Hepatic stellate cell (primary cell): ENCODE results near the gene GMPR.

Experiments used
- DNase-seq: peaks from one replicate; pipeline ENCODE4 v3.0.0; 2011; ENCODE audit warnings: low spot score

GMPR gene

DNA sequence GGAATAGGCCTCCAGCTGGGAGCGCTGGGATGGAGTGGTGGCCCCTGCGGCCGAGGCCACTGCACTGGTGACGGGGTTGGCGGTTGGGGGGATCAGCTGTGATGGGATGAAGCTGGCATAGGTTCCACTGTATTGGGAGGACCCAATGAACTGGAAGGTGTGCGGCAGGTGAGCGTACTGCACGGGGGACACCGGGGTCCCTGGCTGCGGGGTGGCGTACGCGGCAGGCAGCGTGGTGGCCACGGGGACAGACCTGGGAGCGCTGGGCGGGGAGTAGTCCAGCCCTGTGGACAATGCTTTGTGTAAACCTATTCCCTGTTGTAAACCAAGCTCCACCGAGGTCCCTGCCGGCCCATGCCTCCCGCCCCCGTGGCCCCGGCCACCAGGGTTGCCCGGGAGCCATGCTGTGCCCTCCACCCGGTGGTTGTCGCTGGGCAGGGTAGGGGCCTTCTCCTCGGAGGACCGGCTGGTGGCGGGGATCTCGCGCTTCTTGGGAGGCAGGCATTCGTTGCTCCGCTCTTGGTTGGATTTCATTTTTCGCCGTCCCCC lies 89.5 kb downstream of the GMPR start:
- no peak for DNase-seq

DNA sequence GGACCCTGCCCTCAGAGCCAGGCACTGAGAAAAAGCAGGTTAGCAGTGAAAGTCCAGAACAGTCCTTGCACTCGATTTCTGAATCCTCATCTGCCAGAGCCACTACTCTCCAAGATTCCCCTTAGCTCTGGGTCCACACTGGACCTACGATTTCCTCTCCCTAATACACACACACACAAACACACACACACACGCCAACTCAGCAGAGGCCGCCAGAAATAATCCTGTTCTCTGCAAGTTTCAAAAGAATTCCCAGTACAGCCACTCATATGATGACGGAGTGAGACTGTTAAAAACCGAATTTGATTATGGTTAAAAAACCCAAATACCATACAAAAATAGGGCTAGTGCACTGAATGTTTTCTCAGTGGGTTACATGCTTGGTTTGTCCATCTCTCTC lies 90.8 kb downstream of the GMPR start:
- DNase-seq, result no peak

DNA sequence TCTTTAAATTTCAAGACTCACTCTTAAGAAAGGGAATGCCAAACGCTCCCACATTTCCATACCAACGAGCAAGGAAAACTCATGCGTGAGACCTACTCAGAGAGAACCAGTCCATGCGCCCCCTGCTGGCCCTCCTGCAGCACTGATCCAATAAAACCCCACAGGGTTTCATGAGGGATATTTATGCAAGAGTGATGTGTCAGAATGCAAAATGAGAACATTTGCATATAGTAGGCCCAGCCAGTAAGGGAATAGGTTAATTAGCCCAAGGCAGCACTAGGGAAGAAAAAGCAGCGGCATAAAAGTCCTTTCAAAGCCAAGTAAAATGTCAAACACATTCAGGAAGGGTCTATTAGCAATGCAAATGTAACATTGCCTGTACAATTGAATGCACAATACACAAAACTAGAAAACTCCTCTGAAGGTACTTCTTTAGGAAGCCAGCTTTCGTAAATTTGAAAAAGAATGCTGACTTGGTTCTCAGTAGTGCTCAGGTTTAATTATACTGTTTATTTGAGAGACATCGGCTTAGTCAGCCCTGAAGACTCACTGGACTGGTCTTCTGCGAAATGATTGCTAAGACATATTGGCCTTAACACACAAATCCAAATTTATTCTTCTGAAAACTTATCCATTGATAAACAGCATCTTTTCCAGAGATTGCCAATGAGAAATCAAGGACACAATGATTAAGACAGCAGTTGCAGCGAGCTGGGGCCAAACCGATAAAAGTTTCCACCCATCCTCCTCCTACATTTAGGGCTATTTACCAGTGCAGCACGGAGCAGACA lies 93.2 kb downstream of the GMPR start:
- peak; percentile 71 for DNase-seq

DNA sequence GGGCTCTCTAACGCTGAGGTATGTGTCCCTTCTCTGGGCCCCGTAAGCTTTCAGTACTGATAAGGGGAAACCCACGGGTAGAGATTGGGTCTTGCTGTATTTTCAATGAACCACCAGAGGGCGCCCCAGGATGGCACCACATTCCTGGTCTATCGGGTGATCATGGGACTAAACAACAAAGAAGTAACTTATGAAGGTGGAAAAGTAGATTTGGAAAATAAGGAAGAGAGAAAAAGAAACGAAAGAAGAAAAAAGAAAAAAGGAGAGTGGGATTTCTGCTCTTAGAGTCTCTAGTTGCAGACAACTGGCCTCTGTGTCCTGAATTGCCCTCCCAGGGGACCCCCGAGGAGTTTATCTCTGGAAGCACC lies 93.8 kb downstream of the GMPR start:
- peak; percentile 67 for DNase-seq

DNA sequence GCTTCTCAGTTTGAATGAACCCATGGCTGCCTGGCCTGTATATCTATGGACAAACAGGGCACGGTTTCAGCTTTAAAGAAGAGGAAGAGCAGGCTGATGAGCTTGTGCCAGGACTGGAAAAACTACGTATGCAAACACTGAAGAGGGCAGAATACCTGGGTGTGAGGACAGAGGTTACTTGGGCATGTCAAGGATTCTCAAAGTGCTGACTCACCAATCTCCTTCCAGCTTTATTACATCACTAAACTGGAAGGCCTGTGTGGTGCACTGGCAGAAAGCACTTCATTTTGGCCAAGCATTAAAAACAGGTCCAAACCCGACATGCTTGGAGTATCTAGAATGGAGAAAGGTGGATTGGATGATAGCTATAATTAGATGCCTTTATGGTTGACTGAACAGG lies 95.2 kb downstream of the GMPR start:
- no peak for DNase-seq

DNA sequence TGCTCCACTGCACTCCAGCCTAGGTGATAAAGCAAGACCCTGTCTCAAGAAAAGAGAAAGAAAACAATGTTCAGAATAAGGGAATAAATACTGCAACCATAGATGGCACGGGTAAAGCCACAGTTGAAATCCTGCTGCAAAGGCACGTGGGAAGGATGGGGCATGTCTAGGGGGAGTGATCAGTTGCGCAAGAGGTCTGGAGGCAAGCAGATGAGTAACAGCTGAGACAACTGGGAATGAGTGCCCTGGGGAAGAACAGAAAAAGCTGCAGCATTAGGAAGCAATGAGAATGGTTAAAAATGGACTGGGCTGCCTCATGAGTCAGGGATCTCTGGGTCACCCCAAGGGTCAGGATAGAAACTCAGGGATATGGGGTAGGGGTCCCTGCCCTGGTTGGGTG lies 96.3 kb downstream of the GMPR start:
- peak; percentile 78 for DNase-seq

DNA sequence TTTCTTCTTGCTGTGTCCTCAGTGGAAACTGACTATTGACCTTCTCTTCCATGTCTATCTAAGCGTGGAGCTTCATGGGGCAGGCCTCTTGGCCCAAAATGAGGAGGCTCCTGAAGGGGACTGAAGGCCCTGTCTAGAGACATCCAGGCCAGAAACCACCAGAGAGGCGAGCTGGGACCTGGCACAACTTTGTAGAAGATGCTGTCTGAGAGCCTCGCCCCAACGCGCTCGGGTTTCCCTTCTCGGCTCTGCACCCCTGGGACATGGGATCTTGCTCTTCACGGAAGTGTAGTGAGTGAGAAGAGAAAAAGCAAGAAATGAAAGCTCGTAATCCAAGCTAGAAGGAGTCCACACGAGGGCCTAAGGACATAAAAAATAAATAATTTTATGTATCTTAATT lies 96.8 kb downstream of the GMPR start:
- DNase-seq, result no peak

DNA sequence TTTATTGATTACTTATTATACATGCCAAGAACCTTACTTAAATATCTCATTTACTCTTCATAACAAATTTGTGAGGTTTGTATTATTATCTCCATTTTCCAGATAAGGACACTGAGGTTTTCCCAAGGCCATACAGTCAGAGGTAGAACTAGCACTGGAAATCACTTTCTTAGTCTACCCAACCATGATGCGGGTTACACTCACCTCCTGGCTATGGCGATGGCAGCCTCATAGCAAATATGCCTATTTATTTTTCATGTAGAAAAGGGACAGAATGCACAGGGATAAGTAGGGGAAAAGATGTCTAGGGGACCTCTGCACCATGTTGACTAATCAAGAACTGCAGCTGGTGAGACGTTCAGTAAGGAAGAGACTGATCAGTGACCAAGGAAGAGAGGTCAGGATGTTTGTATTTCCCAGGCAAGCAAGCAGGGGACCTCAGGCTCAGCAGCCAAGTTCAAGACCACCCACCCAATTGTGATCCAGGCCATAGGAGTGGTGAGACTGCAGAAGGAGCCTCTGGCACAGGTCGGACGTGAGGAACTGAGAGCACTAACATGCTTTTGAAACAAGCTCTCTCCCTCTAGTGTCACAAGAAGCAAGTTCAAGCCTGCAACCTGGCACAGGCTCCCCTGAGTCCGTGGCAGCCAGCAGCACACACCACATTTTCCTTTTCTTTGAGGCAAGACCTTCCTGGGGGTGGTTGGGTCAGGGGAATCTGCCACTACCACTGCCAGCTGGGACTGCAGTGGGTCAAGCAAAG lies 97.8 kb downstream of the GMPR start:
- DNase-seq, result no peak

DNA sequence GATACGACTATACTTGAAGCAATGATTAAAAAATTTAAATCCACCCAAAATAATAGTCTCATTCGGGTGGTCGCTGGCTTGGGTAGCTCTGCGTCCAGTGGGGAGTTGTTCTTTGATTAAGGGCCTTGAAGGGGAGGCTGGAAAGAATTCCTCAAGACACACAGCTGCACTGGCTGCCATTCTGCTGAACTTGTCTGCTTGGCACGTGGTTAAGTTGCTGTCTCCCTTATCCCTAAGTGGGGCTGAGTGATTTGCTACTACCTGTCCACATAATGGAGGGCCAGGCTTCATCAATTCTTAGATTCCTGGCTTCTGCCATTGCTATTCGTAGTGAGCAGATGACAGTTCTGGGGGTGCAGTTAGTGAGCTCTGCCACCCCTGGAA lies 98.5 kb downstream of the GMPR start:
- no peak for DNase-seq

DNA sequence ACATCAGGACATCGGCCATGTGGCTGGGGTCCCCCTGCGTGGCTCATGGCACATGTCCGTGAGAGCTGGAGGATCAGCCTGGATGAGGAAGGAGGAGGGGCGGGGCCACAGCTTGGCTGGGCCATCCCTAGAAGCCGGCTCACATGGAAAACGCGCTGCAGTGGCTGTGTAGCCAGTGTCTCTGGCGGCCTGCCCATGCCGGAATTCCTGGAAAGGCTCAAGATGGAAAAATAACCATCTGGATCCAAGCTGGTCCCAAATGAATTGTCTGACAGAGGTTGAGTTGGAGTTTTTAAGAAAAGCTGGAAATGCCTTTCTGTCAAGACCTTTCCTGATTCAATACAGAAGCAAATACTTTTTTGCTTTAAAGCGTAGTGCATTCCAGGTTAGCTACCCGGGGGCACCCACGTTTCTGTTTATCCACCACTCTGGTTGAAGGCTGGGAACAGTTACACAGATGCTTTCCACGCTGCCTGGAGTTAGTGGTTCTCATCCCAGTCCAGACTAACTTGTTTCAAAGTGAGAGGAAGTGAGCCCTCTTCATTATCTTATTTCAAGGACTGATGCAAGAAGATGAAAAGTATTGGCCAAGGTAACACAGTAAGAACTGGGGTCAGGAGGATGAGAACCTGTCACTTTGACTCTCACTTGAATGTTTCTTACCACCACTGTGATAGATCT lies 99.0 kb downstream of the GMPR start:
- peak; percentile 80 for DNase-seq

DNA sequence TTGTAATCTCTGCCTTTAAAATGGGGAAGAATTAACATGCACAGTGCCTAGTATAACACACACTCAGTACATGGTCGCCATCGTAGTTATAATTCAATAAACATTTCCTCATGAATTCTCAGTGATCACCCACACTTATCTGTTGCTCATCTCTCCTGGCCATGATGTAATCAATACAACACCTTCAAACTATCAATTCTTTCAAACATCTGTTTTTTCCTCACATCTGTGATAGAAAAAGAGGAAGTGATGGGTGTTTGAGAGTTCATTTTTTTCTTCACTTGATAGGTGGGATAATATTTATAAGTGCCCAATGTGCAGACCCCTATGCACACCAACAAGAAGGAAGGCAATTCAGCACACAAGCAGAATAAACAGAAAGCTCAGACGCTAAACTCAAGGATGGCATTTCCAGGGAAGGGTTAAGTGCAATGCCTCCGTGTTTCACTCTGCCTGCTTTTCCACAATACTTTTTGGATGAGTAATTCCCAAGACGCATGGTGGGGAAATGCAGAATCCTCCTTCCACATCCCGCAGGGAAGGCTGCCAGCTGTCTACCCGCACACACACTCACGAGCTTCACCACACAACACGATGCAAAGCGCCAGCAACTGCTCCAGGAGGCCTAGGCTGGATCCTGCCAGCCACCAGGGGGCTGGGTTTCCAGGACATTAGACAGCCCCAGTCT lies 100.3 kb downstream of the GMPR start:
- DNase-seq, result peak; percentile 94

DNA sequence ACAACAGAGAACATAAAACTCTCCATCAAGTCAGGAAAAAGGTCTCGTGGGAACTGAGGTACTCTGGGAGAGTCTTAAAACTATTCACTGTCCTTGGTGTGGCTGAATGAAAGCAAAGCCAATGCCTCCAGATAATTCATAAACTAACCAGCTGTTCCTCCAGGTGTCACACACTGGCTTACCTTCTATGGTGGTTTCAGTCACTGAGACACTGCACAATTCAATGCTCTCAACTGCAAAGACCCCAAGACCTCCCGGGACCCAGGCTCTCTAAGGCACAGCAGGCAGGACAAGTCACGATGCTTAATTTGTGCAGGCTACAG lies 100.8 kb downstream of the GMPR start:
- DNase-seq, result no peak

DNA sequence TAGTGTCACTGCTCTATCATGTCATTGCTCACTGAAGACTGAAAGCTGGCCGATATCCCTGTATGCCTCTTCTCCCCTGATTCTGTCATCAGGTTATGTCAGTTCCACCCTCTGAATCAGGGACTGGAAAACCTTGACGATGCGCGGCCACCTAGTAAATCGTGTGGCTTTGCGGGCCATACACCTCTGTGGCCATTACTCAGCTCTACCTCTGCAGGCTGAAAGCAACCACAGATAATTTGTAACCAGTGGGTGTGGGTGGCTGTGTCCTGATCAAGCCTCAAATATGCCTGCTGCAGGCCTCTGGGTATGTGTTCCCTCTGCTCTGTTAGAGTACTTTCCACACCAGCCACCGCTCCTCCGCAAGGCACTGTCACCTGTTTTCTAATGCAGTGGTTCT lies 105.2 kb downstream of the GMPR start:
- no peak for DNase-seq

DNA sequence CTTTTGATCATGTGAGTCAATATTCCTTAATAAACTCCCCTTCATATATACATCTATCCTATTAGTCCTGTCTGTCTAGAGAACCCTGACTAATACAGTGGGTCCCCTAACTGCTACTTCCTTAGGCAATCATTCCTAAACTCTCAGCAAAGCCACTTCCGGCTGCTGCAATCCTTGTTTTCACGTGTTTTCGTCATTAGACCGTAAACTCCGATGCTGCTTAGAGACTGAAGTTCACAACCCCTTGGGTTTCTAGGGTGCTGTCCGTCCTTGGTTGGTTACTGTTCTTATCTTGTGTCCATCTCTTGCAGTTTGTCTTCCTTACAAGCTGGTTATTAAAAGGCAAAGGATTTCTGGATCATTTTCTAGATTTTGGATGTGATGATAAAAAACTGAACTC lies 106.4 kb downstream of the GMPR start:
- peak; percentile 73 for DNase-seq
